ENCODE measurements around the gene PTCSC3. TPM values are rescaled to one million over a fixed set of nuclear protein-coding genes. Genes with fewer than 3 reads are reported as not detected.
"Not testable (repeated sequence)": the region's sequence is repeated elsewhere in the genome, so short reads cannot be mapped to it uniquely, and the experiment has no call there.

The PTCSC3 gene
- total and polyA plus RNA-seq, 4 experiments from 2014 or later: not detected

DNA sequence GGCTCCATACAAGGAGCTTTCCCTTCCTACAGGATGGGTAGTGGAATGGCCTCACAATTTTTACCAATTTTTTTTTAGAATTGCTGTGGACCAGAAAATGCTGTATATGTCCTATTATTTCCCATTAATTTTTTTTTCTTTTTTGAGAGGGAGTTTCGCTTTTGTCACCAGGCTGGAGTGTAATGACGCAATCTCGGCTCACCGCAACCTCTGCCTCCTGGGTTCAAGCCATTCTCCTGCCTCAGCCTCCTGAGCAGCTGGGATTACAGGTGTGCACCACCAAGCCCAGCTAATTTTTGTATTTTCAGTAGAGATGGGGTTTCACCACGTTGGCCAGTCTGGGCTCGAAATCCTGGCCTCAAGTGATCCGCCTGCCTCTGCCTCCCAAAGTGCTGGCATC, 72.3 kb downstream of the PTCSC3 start:
- intact Hi-C loops (cut with micrococcal nuclease); H3K4me1 ChIP-seq (ENCODE audit: insufficient read depth, low read length); CTCF ChIA-PET (ENCODE audit: partially characterized antibody); H3K9me3 Mint-ChIP-seq; H3K4me1 Mint-ChIP-seq; H3K36me3 Mint-ChIP-seq; H3K4me3 Mint-ChIP-seq; H3K9me3 ChIP-seq (ENCODE audit: control insufficient read depth in 1 of 2, low read length in 2 of 2); H3K4me3 ChIP-seq (ENCODE audit: low read length in 2 of 2); H3K27me3 ChIP-seq (ENCODE audit: insufficient read depth, low read length); H3K36me3 ChIP-seq (ENCODE audit: insufficient read depth, low read length); POLR2A ChIA-PET (ENCODE audit: partially characterized antibody); DNase-seq; H3K27ac ChIP-seq (ENCODE audit: low read depth, low read length); H3K27ac Mint-ChIP-seq: not testable (repeated sequence)
- H3K27me3 Mint-ChIP-seq: peaks cover 8 to 11% of the 10 kb centered on the region in 2 donors

DNA sequence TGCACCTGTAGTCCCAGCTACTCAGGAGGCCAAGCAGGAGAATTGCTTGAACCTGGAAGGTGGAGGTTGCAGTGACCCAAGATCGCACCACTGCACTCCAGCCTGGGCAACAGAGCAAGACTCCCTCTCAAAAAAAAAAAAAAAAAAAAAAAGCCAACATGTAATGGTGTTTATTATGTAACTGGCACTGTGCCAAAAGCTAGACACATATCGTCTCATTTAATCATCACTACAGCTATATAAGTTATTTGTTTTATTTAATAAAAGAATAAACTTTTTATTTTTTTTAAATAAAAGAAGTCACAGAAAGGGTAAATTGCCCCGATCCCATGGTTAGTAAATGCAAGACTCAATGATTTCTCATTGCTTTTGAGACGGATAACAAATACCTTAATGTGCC, 76.9 kb downstream of the PTCSC3 start:
- Histone ChIP-seq H3K36me3 (ENCODE audit: insufficient read depth, low read length) (no peaks in the 10 kb centered on the region), H3K4me1 (ENCODE audit: insufficient read depth, low read length) (no peaks in the 10 kb centered on the region), H3K27me3 (ENCODE audit: insufficient read depth, low read length) (no peaks in the 10 kb centered on the region), H3K9me3 (ENCODE audit: control insufficient read depth in 1 of 2, low read length in 2 of 2) (no peaks in the 10 kb centered on the region), H3K27ac (ENCODE audit: low read depth, low read length) (no peak overlapping the region), H3K4me3 (ENCODE audit: low read length in 2 of 2) (no peak overlapping the region)
- H3K27ac Mint-ChIP-seq: no peak overlapping the region
- CTCF ChIA-PET (ENCODE audit: partially characterized antibody): no interaction called here
- no peak overlapping the region for H3K4me3 Mint-ChIP-seq
- POLR2A ChIA-PET (ENCODE audit: partially characterized antibody): interaction anchor here (0.6 kb wide), 1 partner anchor 120 kb away, joined by 3 read pairs; no protein-coding TSS in a partner anchor
- no peak for DNase-seq
- no peaks in the 10 kb centered on the region for H3K36me3 Mint-ChIP-seq
- intact Hi-C loops (cut with micrococcal nuclease): no loop called here
- no peaks in the 10 kb centered on the region for H3K4me1 Mint-ChIP-seq
- peaks cover 0 to 3% (median 0%) of the 10 kb centered on the region in 8 donors for H3K9me3 Mint-ChIP-seq
- peaks cover 4 to 10% of the 10 kb centered on the region in 2 donors for H3K27me3 Mint-ChIP-seq

DNA sequence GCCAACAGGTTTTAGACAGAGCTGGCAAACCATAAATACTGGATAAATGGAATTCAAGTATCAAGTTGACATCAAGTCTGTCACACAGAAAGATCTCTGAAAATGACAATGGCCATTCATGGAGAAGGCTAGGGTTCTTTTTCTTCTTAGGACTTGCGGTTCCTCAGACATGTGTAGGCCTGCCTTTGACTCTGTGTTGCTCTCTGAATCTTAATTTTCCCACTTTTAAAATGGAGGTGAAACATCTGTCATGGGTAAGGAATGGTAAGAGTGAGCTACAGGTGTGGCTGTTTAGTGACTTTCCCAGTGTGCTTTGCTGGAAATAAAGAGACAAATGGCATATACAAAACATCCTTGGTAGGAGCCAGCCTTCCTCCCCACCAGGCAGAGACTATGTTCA, 79.2 kb downstream of the PTCSC3 start:
- H3K4me3 ChIP-seq (ENCODE audit: low read length in 2 of 2): no peak overlapping the region
- Mint-ChIP-seq H3K4me3 (no peak overlapping the region), H3K4me1 (no peaks in the 10 kb centered on the region), H3K9me3 (peaks cover 0 to 3% (median 0%) of the 10 kb centered on the region in 8 donors), H3K27me3 (peaks cover 2 to 7% of the 10 kb centered on the region in 2 donors), H3K27ac (no peak overlapping the region), H3K36me3 (no peaks in the 10 kb centered on the region)
- H3K9me3 ChIP-seq (ENCODE audit: control insufficient read depth in 1 of 2, low read length in 2 of 2): no peaks in the 10 kb centered on the region
- ChIA-PET CTCF (ENCODE audit: partially characterized antibody) (interaction anchor here (1.0 kb wide), 1 partner anchor 8 kb away, joined by 3 read pairs; no protein-coding TSS in a partner anchor), POLR2A (ENCODE audit: partially characterized antibody) (no interaction called here)
- no peaks in the 10 kb centered on the region for H3K4me1 ChIP-seq (ENCODE audit: insufficient read depth, low read length)
- intact Hi-C loops (cut with micrococcal nuclease): no loop called here
- no peak overlapping the region for H3K27ac ChIP-seq (ENCODE audit: low read depth, low read length)
- H3K36me3 ChIP-seq (ENCODE audit: insufficient read depth, low read length): no peaks in the 10 kb centered on the region
- DNase-seq: no peak
- no peaks in the 10 kb centered on the region for H3K27me3 ChIP-seq (ENCODE audit: insufficient read depth, low read length)

DNA sequence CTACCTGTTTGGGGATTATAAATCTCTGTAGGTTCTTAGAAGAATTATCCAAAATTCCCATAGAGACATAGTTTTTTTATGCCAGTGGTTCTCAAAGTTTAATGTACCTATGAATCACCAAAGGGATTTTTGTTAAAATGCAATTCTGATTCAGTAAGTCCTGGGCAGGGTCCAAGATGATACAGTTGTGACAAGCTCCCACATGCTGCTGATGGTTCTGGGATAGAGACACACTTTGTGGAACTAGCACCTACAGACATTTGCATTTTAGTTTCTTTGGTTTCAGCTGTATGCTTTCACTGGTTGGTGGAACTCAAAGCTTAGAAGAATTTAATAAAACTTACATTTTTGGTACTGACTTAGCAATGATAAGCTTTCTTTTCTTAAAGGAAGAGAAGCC, 80.4 kb downstream of the PTCSC3 start:
- H3K27ac ChIP-seq (ENCODE audit: low read depth, low read length): no peak overlapping the region
- Mint-ChIP-seq H3K9me3 (peaks cover 0 to 3% (median 0%) of the 10 kb centered on the region in 8 donors), H3K4me1 (no peaks in the 10 kb centered on the region), H3K27me3 (peaks cover 3 to 7% of the 10 kb centered on the region in 2 donors), H3K4me3 (no peak overlapping the region), H3K36me3 (no peaks in the 10 kb centered on the region), H3K27ac (no peak overlapping the region)
- no peaks in the 10 kb centered on the region for H3K27me3 ChIP-seq (ENCODE audit: insufficient read depth, low read length)
- no peaks in the 10 kb centered on the region for H3K36me3 ChIP-seq (ENCODE audit: insufficient read depth, low read length)
- no peak for DNase-seq
- H3K9me3 ChIP-seq (ENCODE audit: control insufficient read depth in 1 of 2, low read length in 2 of 2): no peaks in the 10 kb centered on the region
- H3K4me3 ChIP-seq (ENCODE audit: low read length in 2 of 2): no peak overlapping the region
- H3K4me1 ChIP-seq (ENCODE audit: insufficient read depth, low read length): no peaks in the 10 kb centered on the region
- intact Hi-C loops (cut with micrococcal nuclease): no loop called here
- CTCF ChIA-PET (ENCODE audit: partially characterized antibody): no interaction called here
- POLR2A ChIA-PET (ENCODE audit: partially characterized antibody): no interaction called here

DNA sequence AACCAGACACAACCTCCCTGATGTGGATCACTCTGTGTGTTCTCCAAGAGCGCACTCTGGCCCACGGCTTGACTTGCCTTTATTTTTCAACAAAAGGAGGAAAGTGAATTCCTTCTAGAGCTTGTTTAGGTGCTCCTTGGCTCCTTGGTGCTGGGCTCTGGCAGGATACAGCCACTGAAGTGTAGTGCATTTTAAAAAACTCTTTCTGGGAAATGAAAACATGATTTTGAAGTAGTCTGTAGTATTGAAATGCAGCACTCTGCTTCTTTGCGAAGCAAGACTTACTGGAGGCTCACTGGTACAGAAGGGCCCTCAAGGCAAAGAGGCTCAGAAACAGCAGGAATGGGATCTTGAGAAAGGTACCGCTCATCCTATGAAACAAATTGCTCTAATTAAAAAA, 81.6 kb downstream of the PTCSC3 start:
- ChIA-PET POLR2A (ENCODE audit: partially characterized antibody) (no interaction called here), CTCF (ENCODE audit: partially characterized antibody) (no interaction called here)
- H3K27me3 Mint-ChIP-seq: peaks cover 2 to 3% of the 10 kb centered on the region in 2 donors
- H3K4me3 Mint-ChIP-seq: no peak overlapping the region
- Histone ChIP-seq H3K27me3 (ENCODE audit: insufficient read depth, low read length) (no peaks in the 10 kb centered on the region), H3K36me3 (ENCODE audit: insufficient read depth, low read length) (no peaks in the 10 kb centered on the region), H3K27ac (ENCODE audit: low read depth, low read length) (no peak overlapping the region), H3K9me3 (ENCODE audit: control insufficient read depth in 1 of 2, low read length in 2 of 2) (no peaks in the 10 kb centered on the region), H3K4me1 (ENCODE audit: insufficient read depth, low read length) (no peaks in the 10 kb centered on the region), H3K4me3 (ENCODE audit: low read length in 2 of 2) (no peak overlapping the region)
- no peak for DNase-seq
- intact Hi-C loops (cut with micrococcal nuclease): no loop called here
- H3K9me3 Mint-ChIP-seq: peaks cover 0 to 3% (median 0%) of the 10 kb centered on the region in 8 donors
- no peak overlapping the region for H3K27ac Mint-ChIP-seq
- H3K36me3 Mint-ChIP-seq: no peaks in the 10 kb centered on the region
- H3K4me1 Mint-ChIP-seq: no peaks in the 10 kb centered on the region

DNA sequence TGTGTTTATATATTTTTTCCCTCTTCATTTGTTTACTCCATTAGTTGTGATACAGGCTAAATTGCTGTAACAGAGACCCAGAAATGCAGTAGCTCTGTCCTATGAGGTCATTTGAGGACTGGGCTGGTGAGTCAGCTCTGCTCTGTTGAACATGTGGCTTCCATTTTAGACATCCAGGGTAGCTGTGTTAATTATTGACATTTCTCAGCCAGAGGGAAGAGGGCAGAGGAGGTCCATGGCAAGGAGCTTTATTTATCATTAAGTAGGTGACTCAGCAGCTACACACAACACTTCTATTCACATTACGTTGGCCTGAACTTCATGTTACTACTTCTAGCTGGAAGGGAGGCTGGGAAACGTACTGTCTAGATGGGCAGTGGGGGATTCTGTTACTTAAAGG, 85.4 kb downstream of the PTCSC3 start:
- peaks cover 2% of the 10 kb centered on the region in 2 donors for H3K27me3 Mint-ChIP-seq
- intact Hi-C loops (cut with micrococcal nuclease): no loop called here

DNA sequence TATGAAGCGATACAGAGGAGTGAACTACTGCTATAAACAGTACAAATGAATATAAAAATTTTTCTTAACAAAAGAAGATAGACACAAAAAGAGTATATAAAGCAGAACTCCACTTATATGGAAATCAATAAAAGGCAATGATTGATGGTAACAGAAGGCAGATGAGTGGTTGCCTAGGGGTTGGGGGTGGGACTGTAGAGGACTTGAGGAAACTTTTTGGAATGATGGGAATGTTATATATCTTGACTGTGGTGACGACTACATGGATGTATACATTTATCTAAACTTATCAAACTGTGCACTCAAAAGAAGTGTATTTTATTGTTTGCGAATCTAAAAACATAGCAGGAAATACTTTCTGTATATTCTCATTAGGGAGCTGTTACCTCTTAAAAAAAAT, 89.1 kb downstream of the PTCSC3 start:
- Histone ChIP-seq H3K9me3 (ENCODE audit: control insufficient read depth in 1 of 2, low read length in 2 of 2) (no peaks in the 10 kb centered on the region), H3K27me3 (ENCODE audit: insufficient read depth, low read length) (no peaks in the 10 kb centered on the region), H3K4me1 (ENCODE audit: insufficient read depth, low read length) (no peaks in the 10 kb centered on the region), H3K4me3 (ENCODE audit: low read length in 2 of 2) (no peak overlapping the region), H3K27ac (ENCODE audit: low read depth, low read length) (no peak overlapping the region), H3K36me3 (ENCODE audit: insufficient read depth, low read length) (no peaks in the 10 kb centered on the region)
- Mint-ChIP-seq H3K27ac (no peak overlapping the region), H3K9me3 (peaks cover 0 to 2% (median 0%) of the 10 kb centered on the region in 8 donors), H3K4me1 (no peaks in the 10 kb centered on the region), H3K36me3 (no peaks in the 10 kb centered on the region), H3K27me3 (peaks cover 2% of the 10 kb centered on the region in 2 donors), H3K4me3 (no peak overlapping the region)
- intact Hi-C loops (cut with micrococcal nuclease): no loop called here
- POLR2A ChIA-PET (ENCODE audit: partially characterized antibody): no interaction called here
- CTCF ChIA-PET (ENCODE audit: partially characterized antibody): no interaction called here
- DNase-seq: no peak

More for the DNA sequence above, 85.4 kb downstream of the PTCSC3 start:
- Mint-ChIP-seq H3K9me3 (peaks cover 0 to 2% (median 0%) of the 10 kb centered on the region in 8 donors), H3K4me3 (no peak overlapping the region), H3K36me3 (no peaks in the 10 kb centered on the region), H3K27ac (no peak overlapping the region), H3K4me1 (no peaks in the 10 kb centered on the region)
- no peak for DNase-seq
- H3K27ac ChIP-seq (ENCODE audit: low read depth, low read length): no peak overlapping the region
- no peak overlapping the region for H3K4me3 ChIP-seq (ENCODE audit: low read length in 2 of 2)
- ChIA-PET CTCF (ENCODE audit: partially characterized antibody) (interaction anchor here (1.4 kb wide), 1 partner anchor 283 kb away, joined by 3 read pairs; no protein-coding TSS in a partner anchor), POLR2A (ENCODE audit: partially characterized antibody) (no interaction called here)
- H3K27me3 ChIP-seq (ENCODE audit: insufficient read depth, low read length): no peaks in the 10 kb centered on the region
- no peaks in the 10 kb centered on the region for H3K36me3 ChIP-seq (ENCODE audit: insufficient read depth, low read length)
- no peaks in the 10 kb centered on the region for H3K4me1 ChIP-seq (ENCODE audit: insufficient read depth, low read length)
- no peaks in the 10 kb centered on the region for H3K9me3 ChIP-seq (ENCODE audit: control insufficient read depth in 1 of 2, low read length in 2 of 2)
